Myocyte (in vitro differentiated cells): ENCODE data around the gene TCHH. TPM values are rescaled to one million over a fixed set of nuclear protein-coding genes. Genes with fewer than 3 reads are reported as not detected.
"Not testable (repeated sequence)": the region's sequence is repeated elsewhere in the genome, so short reads cannot be mapped to it uniquely, and the experiment has no call there.

Source experiments
- DNase-seq: peaks from one replicate; pipeline ENCODE4 v3.0.0-alpha.2; 2012; ENCODE audit warnings: low read depth
- polyA plus RNA-seq: library from polyadenylated mRNA; unstranded; fragments of >200 nt; gene quantifications from one replicate; pipeline ENCODE4 v1.2.1, GENCODE V29; 2012; ENCODE audit warnings: missing spikeins
- total RNA-seq: library from RNA; depleted of rRNA; stranded (reverse); fragments of >200 nt; gene quantifications from 2 replicates; pipeline ENCODE4 v1.2.3, GENCODE V29; 2014

Gene TCHH
- total RNA-seq: not detected in 2 replicates
- 0.04 TPM for polyA plus RNA-seq

- no peak for DNase-seq
These were observed at the start of gene TCHH for GRCh38 chr1:152115344-152115743. Gene TCHH (minus strand): TSS chr1:152115444. CDS start chr1:152114080, 1,364 bp downstream.

GRCh38 chr1:152164517-152165136 lies 49.4 kb upstream of the TCHH start:
- DNase-seq: no peak

GRCh38 chr1:152162792-152163463 lies 47.7 kb upstream of the TCHH start:
- peak; percentile 88 for DNase-seq

- DNase-seq: no peak
These were observed 45.3 kb upstream of the TCHH start for GRCh38 chr1:152160576-152160975.

GRCh38 chr1:152159144-152159543 lies 43.9 kb upstream of the TCHH start, which contains the start of gene RPTN:
Gene RPTN (minus strand): TSS chr1:152159228. CDS start chr1:152157889, 1,339 bp downstream.
- peak; percentile 47 for DNase-seq

GRCh38 chr1:152153996-152154395 lies 38.8 kb upstream of the TCHH start:
- no peak for DNase-seq

GRCh38 chr1:152151646-152152045 lies 36.4 kb upstream of the TCHH start:
- DNase-seq: no peak

GRCh38 chr1:152148981-152149380 lies 33.7 kb upstream of the TCHH start:
- peak; percentile 20 for DNase-seq

- no peak for DNase-seq
These were observed 32.8 kb upstream of the TCHH start for GRCh38 chr1:152148051-152148450.

- no peak for DNase-seq
These were observed 30.5 kb upstream of the TCHH start for GRCh38 chr1:152145769-152146168.

GRCh38 chr1:152144674-152145183 lies 29.5 kb upstream of the TCHH start:
- DNase-seq: not testable (repeated sequence)

- DNase-seq: no peak
These were observed 28.1 kb upstream of the TCHH start for GRCh38 chr1:152143150-152143887.

GRCh38 chr1:152141971-152142584 lies 26.8 kb upstream of the TCHH start:
- peak; percentile 86 for DNase-seq

- no peak for DNase-seq
These were observed 22.0 kb upstream of the TCHH start for GRCh38 chr1:152137215-152137614.

- DNase-seq: no peak
These were observed 14.9 kb upstream of the TCHH start for GRCh38 chr1:152130186-152130585.

- no peak for DNase-seq
These were observed 12.4 kb upstream of the TCHH start for GRCh38 chr1:152127673-152128072.

- DNase-seq: no peak
These were observed 10.7 kb upstream of the TCHH start for GRCh38 chr1:152125834-152126443.

- no peak for DNase-seq
These were observed 3.7 kb upstream of the TCHH start for GRCh38 chr1:152118915-152119314.

GRCh38 chr1:152112885-152113432 lies 2.3 kb downstream of the TCHH start:
- DNase-seq: no peak

GRCh38 chr1:152112101-152112884 lies 3.0 kb downstream of the TCHH start:
- peak; percentile 6 for DNase-seq
